Measurements from ENCODE around the gene SRD5A2. TPM values are rescaled to one million over a fixed set of nuclear protein-coding genes. Genes with fewer than 3 reads are reported as not detected.

SRD5A2 gene
- total and polyA plus RNA-seq, 2 experiments from 2014 or later: not detected

DNA sequence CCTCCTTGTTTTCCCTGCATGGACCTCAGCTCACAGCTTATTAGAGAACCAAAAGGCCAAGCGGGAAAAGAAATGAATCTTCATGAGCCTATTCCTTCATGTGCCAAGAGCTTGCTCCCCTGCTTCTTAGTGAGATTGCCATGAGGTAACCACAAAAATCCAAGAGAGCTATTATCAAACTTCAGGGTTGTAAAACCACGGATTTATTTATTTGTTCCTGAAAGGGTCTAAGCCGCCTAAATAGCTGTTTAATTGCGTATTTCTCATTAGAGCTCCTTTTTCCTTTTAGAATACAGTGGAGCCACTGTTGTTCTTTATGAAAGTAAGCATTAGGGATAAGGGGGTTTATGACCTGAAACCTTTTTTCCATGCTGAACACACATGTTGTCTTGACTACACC, 58.0 kb downstream of the SRD5A2 start:
- Histone ChIP-seq H3K9me3 (ENCODE audit: low read depth) (no peaks in the 10 kb centered on the region), H4K20me1 (ENCODE audit: insufficient read depth) (no peaks in the 10 kb centered on the region), H3K4me3 (no peak overlapping the region), H3K4me2 (ENCODE audit: unreplicated experiment) (no peak overlapping the region), H3K27ac (no peak overlapping the region), H3K9ac (no peak overlapping the region), H3F3A (ENCODE audit: insufficient read depth) (no peaks in the 10 kb centered on the region), H3K9me2 (ENCODE audit: insufficient read depth) (no peaks in the 10 kb centered on the region), H3K27me3 (replicated peaks; ENCODE audit: insufficient read depth) (no peaks in the 10 kb centered on the region), H3K4me1 (ENCODE audit: insufficient read depth) (no peaks in the 10 kb centered on the region), H3K79me2 (ENCODE audit: insufficient read depth) (no peaks in the 10 kb centered on the region), H3K36me3 (ENCODE audit: low read depth) (no peaks in the 10 kb centered on the region), H2AFZ (no peak overlapping the region)
- in situ Hi-C loops (cut with MboI): no loop called here
- no peak for DNase-seq
- no peak for TF ChIP-seq EZH2phosphoT487 (IDR thresholded peaks at IDR 0.05; ENCODE audit: insufficient read depth, low read depth)
- no peak for TF ChIP-seq EZH2 (IDR thresholded peaks at IDR 0.05; ENCODE audit: insufficient read depth, poor library complexity, severe bottlenecking)
- WGBS, 2 experiments (ENCODE audit: low coverage in 1 of 2, low lambda C conversion rate in 2 of 2, missing lambda C conversion rate in 2 of 2): 95 to 98% methylated on average over 4 of the region's 4 CpGs

DNA sequence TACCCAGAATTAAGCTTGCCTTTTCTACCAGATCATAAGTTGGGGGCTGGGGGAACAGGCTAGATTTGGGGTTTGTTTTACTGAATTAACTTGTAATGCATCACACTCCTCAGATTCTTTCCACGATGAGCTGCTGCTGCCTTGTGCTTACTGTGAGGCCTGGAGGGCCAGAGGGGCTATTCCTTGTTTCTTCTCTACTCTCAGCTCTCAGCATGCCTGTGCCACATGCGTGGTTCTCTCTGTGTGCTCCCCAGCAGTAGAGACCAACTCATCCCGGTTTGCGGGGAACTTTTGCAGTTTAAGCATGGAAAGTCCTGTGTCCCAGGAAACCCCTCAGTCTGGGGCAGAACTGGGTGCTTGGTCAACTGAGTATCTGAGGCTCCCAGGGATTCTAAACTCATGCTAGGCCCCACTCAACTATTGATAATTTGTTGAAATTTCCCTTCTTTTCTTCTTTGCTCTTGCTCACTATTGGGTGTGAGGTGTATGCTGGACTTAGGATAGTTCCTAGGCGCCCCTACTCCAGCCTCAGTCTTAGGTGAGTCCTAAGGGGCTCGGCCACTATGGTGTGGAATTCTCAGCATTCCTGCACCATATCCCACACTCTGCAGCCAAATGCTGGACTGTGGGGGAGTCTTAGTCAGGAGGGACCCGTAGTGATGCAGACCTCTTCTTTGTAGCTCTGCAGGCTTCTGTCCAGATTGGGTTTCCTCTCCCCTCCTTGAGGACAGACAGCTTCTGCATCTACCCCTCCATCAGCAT, 63.1 kb downstream of the SRD5A2 start:
- Histone ChIP-seq H2AFZ (no peak overlapping the region), H3K27me3 (replicated peaks; ENCODE audit: insufficient read depth) (no peaks in the 10 kb centered on the region), H3F3A (ENCODE audit: insufficient read depth) (no peaks in the 10 kb centered on the region), H3K27ac (no peak overlapping the region), H4K20me1 (ENCODE audit: insufficient read depth) (no peaks in the 10 kb centered on the region), H3K4me3 (no peak overlapping the region), H3K79me2 (ENCODE audit: insufficient read depth) (no peaks in the 10 kb centered on the region), H3K4me2 (ENCODE audit: unreplicated experiment) (no peak overlapping the region), H3K36me3 (ENCODE audit: low read depth) (no peaks in the 10 kb centered on the region), H3K9ac (no peak overlapping the region), H3K9me2 (ENCODE audit: insufficient read depth) (no peaks in the 10 kb centered on the region), H3K4me1 (ENCODE audit: insufficient read depth) (no peaks in the 10 kb centered on the region), H3K9me3 (ENCODE audit: low read depth) (no peaks in the 10 kb centered on the region)
- no peak for DNase-seq
- TF ChIP-seq EZH2phosphoT487 (IDR thresholded peaks at IDR 0.05; ENCODE audit: insufficient read depth, low read depth) (no peak), EZH2 (IDR thresholded peaks at IDR 0.05; ENCODE audit: insufficient read depth, poor library complexity, severe bottlenecking) (no peak)
- in situ Hi-C loops (cut with MboI): no loop called here
- 82 to 84% methylated on average over 7 of the region's 7 CpGs for WGBS, 2 experiments (ENCODE audit: low coverage in 1 of 2, low lambda C conversion rate in 2 of 2, missing lambda C conversion rate in 2 of 2)

DNA sequence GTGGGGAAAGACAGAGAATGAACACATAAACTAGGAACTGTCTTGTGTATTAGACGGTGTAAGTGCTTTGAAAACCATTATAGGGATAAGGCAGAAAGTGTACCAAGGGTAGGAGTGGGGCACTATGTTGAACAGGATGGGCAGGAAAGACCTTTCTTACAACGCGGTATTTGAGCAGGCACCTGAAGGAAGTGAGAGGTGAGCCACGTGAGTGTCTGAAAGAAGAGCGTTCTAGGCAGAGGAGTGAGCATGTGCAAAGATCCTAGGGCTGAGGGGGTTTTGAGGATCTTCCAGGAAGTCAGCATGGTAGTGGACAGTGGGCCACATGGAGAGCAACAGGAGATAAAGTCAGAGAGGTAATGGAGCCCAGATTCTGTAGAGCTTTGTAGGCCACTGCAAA, 65.2 kb downstream of the SRD5A2 start:
- no peak for TF ChIP-seq EZH2 (IDR thresholded peaks at IDR 0.05; ENCODE audit: insufficient read depth, poor library complexity, severe bottlenecking)
- no peak for TF ChIP-seq EZH2phosphoT487 (IDR thresholded peaks at IDR 0.05; ENCODE audit: insufficient read depth, low read depth)
- Histone ChIP-seq H4K20me1 (ENCODE audit: insufficient read depth) (no peaks in the 10 kb centered on the region), H2AFZ (no peak overlapping the region), H3F3A (ENCODE audit: insufficient read depth) (peaks cover 15% of the 10 kb centered on the region), H3K4me3 (no peak overlapping the region), H3K27ac (no peak overlapping the region), H3K4me1 (ENCODE audit: insufficient read depth) (peaks cover 11% of the 10 kb centered on the region; the same call in 1 of the 2 replicates), H3K9ac (no peak overlapping the region), H3K9me2 (ENCODE audit: insufficient read depth) (no peaks in the 10 kb centered on the region), H3K27me3 (replicated peaks; ENCODE audit: insufficient read depth) (no peaks in the 10 kb centered on the region), H3K36me3 (ENCODE audit: low read depth) (no peaks in the 10 kb centered on the region), H3K4me2 (ENCODE audit: unreplicated experiment) (no peak overlapping the region), H3K9me3 (ENCODE audit: low read depth) (no peaks in the 10 kb centered on the region), H3K79me2 (ENCODE audit: insufficient read depth) (no peaks in the 10 kb centered on the region)
- 89 to 90% methylated on average over 5 of the region's 5 CpGs for WGBS, 2 experiments (ENCODE audit: low coverage in 1 of 2, low lambda C conversion rate in 2 of 2, missing lambda C conversion rate in 2 of 2)
- no peak for DNase-seq
- in situ Hi-C loops (cut with MboI): no loop called here

DNA sequence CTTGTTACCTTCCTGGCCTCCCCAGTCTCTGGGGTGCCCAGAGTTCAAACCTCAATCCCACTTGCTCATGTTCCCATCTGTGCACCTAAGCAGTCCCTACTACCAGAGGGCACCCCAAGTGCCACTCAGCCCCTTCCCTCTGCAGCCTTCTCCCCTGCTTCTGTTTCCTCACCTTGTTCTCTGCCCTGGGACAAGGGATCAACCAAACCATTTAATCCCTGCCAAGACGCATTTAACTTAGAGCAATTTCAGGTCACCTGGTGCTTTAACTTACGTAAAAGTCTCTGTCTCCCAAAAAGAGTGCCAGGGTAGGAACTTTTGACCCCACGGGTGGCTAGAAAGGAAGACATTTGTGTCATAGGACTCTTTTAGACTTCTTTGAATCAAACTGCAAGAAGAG, 67.2 kb downstream of the SRD5A2 start:
- Histone ChIP-seq H3F3A (ENCODE audit: insufficient read depth) (peaks cover 15% of the 10 kb centered on the region), H3K79me2 (ENCODE audit: insufficient read depth) (no peaks in the 10 kb centered on the region), H3K9me2 (ENCODE audit: insufficient read depth) (no peaks in the 10 kb centered on the region), H4K20me1 (ENCODE audit: insufficient read depth) (no peaks in the 10 kb centered on the region), H2AFZ (no peak overlapping the region), H3K4me3 (no peak overlapping the region), H3K27me3 (replicated peaks; ENCODE audit: insufficient read depth) (no peaks in the 10 kb centered on the region), H3K4me1 (ENCODE audit: insufficient read depth) (peaks cover 11% of the 10 kb centered on the region; the same call in 1 of the 2 replicates), H3K4me2 (ENCODE audit: unreplicated experiment) (no peak overlapping the region), H3K27ac (no peak overlapping the region), H3K9ac (no peak overlapping the region), H3K36me3 (ENCODE audit: low read depth) (no peaks in the 10 kb centered on the region), H3K9me3 (ENCODE audit: low read depth) (no peaks in the 10 kb centered on the region)
- DNase-seq: no peak
- TF ChIP-seq EZH2 (IDR thresholded peaks at IDR 0.05; ENCODE audit: insufficient read depth, poor library complexity, severe bottlenecking) (no peak), EZH2phosphoT487 (IDR thresholded peaks at IDR 0.05; ENCODE audit: insufficient read depth, low read depth) (no peak)
- in situ Hi-C loops (cut with MboI): no loop called here
- 72 to 76% methylated on average over 3 of the region's 3 CpGs for WGBS, 2 experiments (ENCODE audit: low coverage in 1 of 2, low lambda C conversion rate in 2 of 2, missing lambda C conversion rate in 2 of 2)
